Activated T-helper 9 cell treated with anti-CD3 and anti-CD28 coated beads, Interleukin-2, amount 50 U/mL, for 16 hours (primary cell): ENCODE data around the gene PTGS2.

Experiments
- DNase-seq: peaks from one replicate; pipeline ENCODE4 v3.0.0-alpha.2; 2020; ENCODE audit warnings: low read depth

The PTGS2 gene

GRCh38 chr1:186680245-186681061, at the start of gene PTGS2:
Gene PTGS2 (minus strand): TSS chr1:186680423. CDS start chr1:186680290, 133 bp downstream.
- no peak for DNase-seq

- no peak for DNase-seq
These were observed 42.6 kb upstream of the PTGS2 start for GRCh38 chr1:186722711-186723309.

- DNase-seq, result no peak
These were observed 37.1 kb upstream of the PTGS2 start for GRCh38 chr1:186717286-186717685.

- no peak for DNase-seq
These were observed 35.9 kb upstream of the PTGS2 start for GRCh38 chr1:186715887-186716809.

GRCh38 chr1:186710696-186711095, 30.5 kb upstream of the PTGS2 start:
- DNase-seq, result no peak

- no peak for DNase-seq
These were observed 28.5 kb upstream of the PTGS2 start for GRCh38 chr1:186708694-186709097.

- no peak for DNase-seq
These were observed 23.1 kb upstream of the PTGS2 start for GRCh38 chr1:186703209-186703766.

GRCh38 chr1:186700722-186701121, 20.5 kb upstream of the PTGS2 start:
- no peak for DNase-seq

GRCh38 chr1:186699519-186699918, 19.3 kb upstream of the PTGS2 start:
- no peak for DNase-seq

- no peak for DNase-seq
These were observed 9.7 kb upstream of the PTGS2 start for GRCh38 chr1:186689907-186690306.

GRCh38 chr1:186689376-186689775, 9.2 kb upstream of the PTGS2 start:
- DNase-seq, result no peak

GRCh38 chr1:186683652-186684410, 3.6 kb upstream of the PTGS2 start:
- no peak for DNase-seq

- no peak for DNase-seq
These were observed 2.5 kb upstream of the PTGS2 start for GRCh38 chr1:186682736-186683135.

- no peak for DNase-seq
These were observed 1.6 kb upstream of the PTGS2 start for GRCh38 chr1:186681801-186682200.

- no peak for DNase-seq
These were observed 898 bp upstream of the PTGS2 start for GRCh38 chr1:186681121-186681520.

- DNase-seq, result no peak
These were observed 339 bp downstream of the PTGS2 start for GRCh38 chr1:186679924-186680244.

GRCh38 chr1:186678155-186678554, 2.1 kb downstream of the PTGS2 start:
- DNase-seq, result no peak

- DNase-seq, result no peak
These were observed 7.6 kb downstream of the PTGS2 start for GRCh38 chr1:186672596-186672995.

- DNase-seq, result no peak
These were observed 8.1 kb downstream of the PTGS2 start for GRCh38 chr1:186672131-186672530.

GRCh38 chr1:186671136-186671825, 8.9 kb downstream of the PTGS2 start:
- DNase-seq, result no peak
